B cell (primary cell): ENCODE measurements around the gene BNC2. TPM values are rescaled to one million over a fixed set of nuclear protein-coding genes. Genes with fewer than 3 reads are reported as not detected.

Experiments used
- ATAC-seq: fragments of 200-7000 bp; cut with Tn5 transposase; one replicate; pipeline ENCODE4 v1.10.0; 2021; ENCODE audit warnings: low read depth, mild to moderate bottlenecking, moderate number of reproducible peaks, moderate library complexity
- CTCF ChIA-PET: fragments of 350-600 bp; sonication (Branson Sonifier 250); formaldehyde crosslinking; loops from one replicate; lab custom pipeline; 2021; ENCODE audit warnings: antibody characterized with exemption, inconsistent platforms; lab: Charles Lee
- POLR2A ChIA-PET: fragments of 350-600 bp; sonication (Branson Sonifier 250); formaldehyde crosslinking; loops from one replicate; lab custom pipeline; 2021; ENCODE audit warnings: antibody characterized with exemption; lab: Charles Lee
- DNase-seq: peaks from one replicate; pipeline ENCODE4 v3.0.0; 2013
- H2AFZ ChIP-seq: 2 replicates; pipeline ENCODE4 v1.6.1; 2012; ENCODE audit warnings: mild to moderate bottlenecking, low read depth, low read length; ENCODE audit not compliant: insufficient read depth, poor library complexity, severe bottlenecking
- H3K27ac ChIP-seq, 2 donors: 1 replicate in 1 of 2; 2 replicates in 1 of 2; pipeline ENCODE4 v1.5.1; 2012 to 2013; ENCODE audit warnings: low read length in 2 of 2, mild to moderate bottlenecking in 2 of 2, moderate library complexity in 1 of 2
- H3K27me3 ChIP-seq, 4 experiments: fragments of 200-600 bp in 1 of 4; sonication (generic) in 1 of 4; replicated peaks in 1 of 4; 1 replicate in 2 of 4; 2 replicates in 2 of 4; pipeline versions ENCODE4 v1.6.1 to v1.7.0; 2013 to 2016; ENCODE audit warnings: low read length in 3 of 4, mild to moderate bottlenecking in 2 of 4, mixed read lengths in 1 of 4, moderate library complexity in 1 of 4; ENCODE audit not compliant: insufficient read depth in 4 of 4, control insufficient read depth in 3 of 4; ENCODE audit errors: control extremely low read depth in 1 of 4
- H3K36me3 ChIP-seq, 2 experiments: replicated peaks in 1 of 2; 1 replicate in 1 of 2; 2 replicates in 1 of 2; pipeline versions ENCODE4 v1.6.1 to v1.7.1; 2013; ENCODE audit warnings: low read length in 1 of 2; ENCODE audit not compliant: insufficient read depth in 2 of 2, control insufficient read depth in 1 of 2; ENCODE audit errors: control extremely low read depth in 1 of 2, extremely low read depth in 1 of 2
- H3K4me1 ChIP-seq, 2 donors: fragments of 200-600 bp in 1 of 2; sonication (generic) in 1 of 2; 1 replicate in 1 of 2; 2 replicates in 1 of 2; pipeline versions ENCODE4 v1.5.1 to v1.6.1; 2013 to 2017; ENCODE audit warnings: low read length in 2 of 2; ENCODE audit not compliant: control insufficient read depth in 2 of 2, insufficient read depth in 2 of 2
- H3K4me2 ChIP-seq: replicated peaks from 2 replicates; pipeline ENCODE3; 2012; ENCODE audit warnings: mild to moderate bottlenecking, low read depth, low read length; ENCODE audit not compliant: poor library complexity, severe bottlenecking
- H3K4me3 ChIP-seq, 5 experiments: fragments of 200-600 bp in 1 of 5; sonication (generic) in 1 of 5; 1 replicate in 3 of 5; 2 replicates in 2 of 5; pipeline versions ENCODE4 v1.5.1 to v1.7.0; 2011 to 2016; ENCODE audit warnings: low read length in 4 of 5, mild to moderate bottlenecking in 4 of 5, low read depth in 2 of 5, control low read depth in 1 of 5, moderate library complexity in 1 of 5; ENCODE audit not compliant: insufficient read depth in 1 of 5; ENCODE audit errors: control extremely low read depth in 1 of 5, extremely low read depth in 1 of 5
- H3K79me2 ChIP-seq: fragments of 200-600 bp; sonication (generic); one replicate; pipeline ENCODE4 v1.6.0; 2016; ENCODE audit warnings: low read length; ENCODE audit not compliant: control insufficient read depth, insufficient read depth
- H3K9ac ChIP-seq: fragments of 200-600 bp; sonication (generic); 2 replicates; pipeline ENCODE4 v1.6.1; 2017; ENCODE audit warnings: mild to moderate bottlenecking, low read length, moderate library complexity
- H3K9me3 ChIP-seq, 3 donors: one replicate each; pipeline versions ENCODE4 v1.6.1 to v1.7.1; 2013; ENCODE audit warnings: low read length in 2 of 3; ENCODE audit not compliant: control insufficient read depth in 2 of 3, insufficient read depth in 1 of 3; ENCODE audit errors: control extremely low read depth in 1 of 3
- H4K20me1 ChIP-seq: 2 replicates; pipeline ENCODE4 v1.6.0; 2012; ENCODE audit warnings: mild to moderate bottlenecking, low read length; ENCODE audit not compliant: insufficient read depth, control insufficient read depth, poor library complexity, severe bottlenecking
- H3K27ac Mint-ChIP-seq: one replicate; pipeline ENCODE4 v1.8.0; 2021; ENCODE audit warnings: mixed read lengths
- H3K27me3 Mint-ChIP-seq: one replicate; pipeline ENCODE4 v1.8.0; 2021; ENCODE audit warnings: mixed read lengths
- H3K4me1 Mint-ChIP-seq: one replicate; pipeline ENCODE4 v1.8.0; 2021; ENCODE audit warnings: mixed read lengths
- H3K4me3 Mint-ChIP-seq: one replicate; pipeline ENCODE4 v1.8.0; 2021; ENCODE audit warnings: mixed read lengths
- H3K9me3 Mint-ChIP-seq: one replicate; pipeline ENCODE4 v1.8.0; 2022; ENCODE audit warnings: mixed read lengths; ENCODE audit not compliant: insufficient read depth
- EZH2 ChIP-seq: IDR thresholded peaks from 2 replicates; pipeline ENCODE4 v1.6.1; 2012; ENCODE audit warnings: borderline replicate concordance, low read depth, mild to moderate bottlenecking, moderate library complexity, low read length; ENCODE audit not compliant: insufficient read depth, poor library complexity, severe bottlenecking
- WGBS: methylation state at CpG from one replicate; pipeline ENCODE4 v1.1.5; 2013; ENCODE audit warnings: missing lambda C conversion rate; ENCODE audit not compliant: insufficient coverage; 5-methylcytosine and 5-hydroxymethylcytosine counted together
- intact Hi-C: fragments of 100-400 bp; cut with micrococcal nuclease; formaldehyde crosslinking; loops from one replicate; pipeline ENCODE4 v1.10.0; 2022
- polyA plus RNA-seq: library from polyadenylated mRNA; depleted of rRNA; stranded (reverse); fragments of >200 nt; gene quantifications from 2 replicates; pipeline ENCODE4 v1.2.3, GENCODE V29; 2012
- total RNA-seq, 2 donors: library from RNA; stranded (reverse); fragments of 120-200 nt in 1 of 2; gene quantifications; 1 replicate in 1 of 2; 2 replicates in 1 of 2; pipeline versions ENCODE4 v1.2.3 to v1.2.4, GENCODE V29; 2013 to 2022
- TF ChIP-seq, protein P1 (sequence below): fragments of 200-600 bp; IDR thresholded peaks from one replicate; pipeline ENCODE4 v1.8.0; 2022; ENCODE audit warnings: antibody characterized with exemption, mild to moderate bottlenecking

Gene BNC2
- total and polyA plus RNA-seq, 2 donors (not counting 1 experiment from before 2014, with no cell fraction given) = 0.01 TPM; not detected in 1

DNA sequence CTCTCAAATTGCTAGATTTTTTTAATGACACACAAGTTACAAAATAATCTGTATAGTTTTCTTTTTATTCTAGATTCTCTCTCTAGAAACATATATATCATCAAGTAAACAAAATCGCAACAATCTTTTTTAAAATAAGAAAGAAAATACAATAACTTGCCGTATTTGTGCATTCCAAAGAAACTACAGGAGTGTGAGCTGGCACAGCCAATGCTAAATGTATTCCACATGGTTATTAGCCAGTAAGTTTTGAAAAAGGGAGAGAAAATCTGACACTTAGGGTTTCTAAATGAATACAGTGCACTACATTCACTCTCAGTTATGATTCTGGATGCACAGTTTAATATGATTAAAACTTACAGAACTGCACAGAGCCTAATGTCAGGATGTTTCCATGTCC lies 117.9 kb downstream of the BNC2 start:
- Histone ChIP-seq H4K20me1 (no peaks in the 10 kb centered on the region), H3K27ac (no peak overlapping the region), H3K9me3 (peaks cover 0 to 3% (median 0%) of the 10 kb centered on the region in 3 donors), H3K4me3 (no peak overlapping the region), H3K36me3 (no peaks in the 10 kb centered on the region), H3K27me3 (no peaks in the 10 kb centered on the region), H3K9ac (no peak overlapping the region), H3K79me2 (no peaks in the 10 kb centered on the region), H3K4me2 (no peak overlapping the region), H3K4me1 (no peaks in the 10 kb centered on the region), H2AFZ (no peak overlapping the region)
- no peak for DNase-seq
- peaks cover 2% of the 10 kb centered on the region for H3K9me3 Mint-ChIP-seq
- POLR2A ChIA-PET = no interaction called here
- TF ChIP-seq, protein P1, sequence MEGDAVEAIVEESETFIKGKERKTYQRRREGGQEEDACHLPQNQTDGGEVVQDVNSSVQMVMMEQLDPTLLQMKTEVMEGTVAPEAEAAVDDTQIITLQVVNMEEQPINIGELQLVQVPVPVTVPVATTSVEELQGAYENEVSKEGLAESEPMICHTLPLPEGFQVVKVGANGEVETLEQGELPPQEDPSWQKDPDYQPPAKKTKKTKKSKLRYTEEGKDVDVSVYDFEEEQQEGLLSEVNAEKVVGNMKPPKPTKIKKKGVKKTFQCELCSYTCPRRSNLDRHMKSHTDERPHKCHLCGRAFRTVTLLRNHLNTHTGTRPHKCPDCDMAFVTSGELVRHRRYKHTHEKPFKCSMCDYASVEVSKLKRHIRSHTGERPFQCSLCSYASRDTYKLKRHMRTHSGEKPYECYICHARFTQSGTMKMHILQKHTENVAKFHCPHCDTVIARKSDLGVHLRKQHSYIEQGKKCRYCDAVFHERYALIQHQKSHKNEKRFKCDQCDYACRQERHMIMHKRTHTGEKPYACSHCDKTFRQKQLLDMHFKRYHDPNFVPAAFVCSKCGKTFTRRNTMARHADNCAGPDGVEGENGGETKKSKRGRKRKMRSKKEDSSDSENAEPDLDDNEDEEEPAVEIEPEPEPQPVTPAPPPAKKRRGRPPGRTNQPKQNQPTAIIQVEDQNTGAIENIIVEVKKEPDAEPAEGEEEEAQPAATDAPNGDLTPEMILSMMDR = no peak
- no peak for TF ChIP-seq EZH2
- CTCF ChIA-PET = interaction anchor here (0.6 kb wide), 1 partner anchor 196 kb away, joined by 3 read pairs; no protein-coding TSS in a partner anchor
- H3K27me3 Mint-ChIP-seq = no peaks in the 10 kb centered on the region
- no peak for ATAC-seq
- intact Hi-C loops = no loop called here
- WGBS = no CpG with 5 or more reads among the region's 2 CpGs
- no peaks in the 10 kb centered on the region for H3K4me1 Mint-ChIP-seq
- no peak overlapping the region for H3K4me3 Mint-ChIP-seq
- H3K27ac Mint-ChIP-seq = no peak overlapping the region

DNA sequence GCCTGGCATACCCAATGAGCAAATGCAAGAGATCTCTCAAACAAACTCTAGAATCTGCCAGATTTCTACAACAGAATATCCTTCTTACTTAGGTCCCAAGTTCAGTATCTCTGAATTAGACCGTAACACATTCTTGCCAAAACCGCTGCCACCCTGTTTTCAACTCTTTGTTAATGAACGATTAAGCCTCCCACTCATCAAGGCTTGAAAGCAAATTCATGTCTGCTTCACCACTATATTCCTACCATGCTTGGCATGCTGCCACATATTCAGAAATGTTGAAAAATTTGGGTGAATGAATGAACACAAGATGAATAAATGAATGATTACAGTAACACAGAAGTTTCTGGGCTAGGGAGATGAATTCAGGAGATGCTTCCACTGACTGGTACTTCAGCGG lies 119.9 kb downstream of the BNC2 start:
- no peaks in the 10 kb centered on the region for H3K4me1 Mint-ChIP-seq
- 100% methylated on average over 2 of the region's 4 CpGs for WGBS
- CTCF ChIA-PET = no interaction called here

More for the DNA sequence above, 119.9 kb downstream of the BNC2 start:
- no peak for DNase-seq
- no peaks in the 10 kb centered on the region for H3K27me3 ChIP-seq
- no peaks in the 10 kb centered on the region for H3K36me3 ChIP-seq
- no peak for ATAC-seq
- no peak overlapping the region for H3K27ac ChIP-seq
- Mint-ChIP-seq H3K4me3 (no peak overlapping the region), H3K27ac (no peak overlapping the region), H3K27me3 (no peaks in the 10 kb centered on the region), H3K9me3 (peaks cover 2% of the 10 kb centered on the region)
- TF ChIP-seq, protein P1 = no peak
- TF ChIP-seq EZH2 = no peak
- H3K9me3 ChIP-seq = peaks cover 0 to 5% (median 0%) of the 10 kb centered on the region in 3 donors
- no peak overlapping the region for H3K4me3 ChIP-seq
- intact Hi-C loops = no loop called here
- no peak overlapping the region for H2AFZ ChIP-seq
- no peaks in the 10 kb centered on the region for H3K79me2 ChIP-seq
- H3K4me2 ChIP-seq = no peak overlapping the region
- POLR2A ChIA-PET = no interaction called here
- H4K20me1 ChIP-seq = no peaks in the 10 kb centered on the region
- H3K4me1 ChIP-seq = no peaks in the 10 kb centered on the region
- H3K9ac ChIP-seq = no peak overlapping the region
